HG03442 (cell line): ENCODE measurements around the gene PSME2.

Source experiments
- ATAC-seq: cut with Tn5 transposase; IDR thresholded peaks from one replicate; pipeline ENCODE4 v1.9.1; 2021; ENCODE audit warnings: mild to moderate bottlenecking, moderate library complexity; ENCODE audit not compliant: unreplicated experiment

The PSME2 gene, protein sequence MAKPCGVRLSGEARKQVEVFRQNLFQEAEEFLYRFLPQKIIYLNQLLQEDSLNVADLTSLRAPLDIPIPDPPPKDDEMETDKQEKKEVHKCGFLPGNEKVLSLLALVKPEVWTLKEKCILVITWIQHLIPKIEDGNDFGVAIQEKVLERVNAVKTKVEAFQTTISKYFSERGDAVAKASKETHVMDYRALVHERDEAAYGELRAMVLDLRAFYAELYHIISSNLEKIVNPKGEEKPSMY

DNA sequence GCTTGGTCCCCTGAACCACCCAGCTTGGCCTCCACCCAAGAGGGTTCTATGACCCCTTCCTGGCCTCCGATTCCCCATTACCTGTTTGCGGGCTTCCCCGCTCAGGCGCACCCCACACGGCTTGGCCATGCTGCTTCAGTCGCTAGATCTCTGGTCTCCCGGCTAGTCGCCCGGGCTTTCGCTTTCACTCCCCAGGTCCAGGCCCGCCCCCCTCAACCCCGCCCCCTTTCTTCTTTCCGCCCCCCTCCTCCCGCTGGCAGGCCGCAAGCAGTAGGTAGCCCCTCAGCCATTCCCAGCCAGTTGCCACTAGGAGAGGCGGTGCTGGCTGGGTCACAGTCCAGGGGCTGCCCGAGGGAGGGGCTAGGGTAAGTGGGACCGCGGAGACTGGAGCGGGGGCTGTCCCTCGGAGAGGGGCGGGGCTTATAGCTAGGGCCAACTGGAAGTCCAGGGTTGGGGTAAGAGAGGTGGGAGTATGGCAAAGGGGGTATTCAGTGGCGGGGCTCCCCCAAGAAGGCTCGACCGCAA lies at the start of gene PSME2:
PSME2 (minus strand) TSS at position 158 of the 525 bp plus-strand sequence; CDS start at position 129, 29 bp downstream.
- ATAC-seq = peak; percentile 58

DNA sequence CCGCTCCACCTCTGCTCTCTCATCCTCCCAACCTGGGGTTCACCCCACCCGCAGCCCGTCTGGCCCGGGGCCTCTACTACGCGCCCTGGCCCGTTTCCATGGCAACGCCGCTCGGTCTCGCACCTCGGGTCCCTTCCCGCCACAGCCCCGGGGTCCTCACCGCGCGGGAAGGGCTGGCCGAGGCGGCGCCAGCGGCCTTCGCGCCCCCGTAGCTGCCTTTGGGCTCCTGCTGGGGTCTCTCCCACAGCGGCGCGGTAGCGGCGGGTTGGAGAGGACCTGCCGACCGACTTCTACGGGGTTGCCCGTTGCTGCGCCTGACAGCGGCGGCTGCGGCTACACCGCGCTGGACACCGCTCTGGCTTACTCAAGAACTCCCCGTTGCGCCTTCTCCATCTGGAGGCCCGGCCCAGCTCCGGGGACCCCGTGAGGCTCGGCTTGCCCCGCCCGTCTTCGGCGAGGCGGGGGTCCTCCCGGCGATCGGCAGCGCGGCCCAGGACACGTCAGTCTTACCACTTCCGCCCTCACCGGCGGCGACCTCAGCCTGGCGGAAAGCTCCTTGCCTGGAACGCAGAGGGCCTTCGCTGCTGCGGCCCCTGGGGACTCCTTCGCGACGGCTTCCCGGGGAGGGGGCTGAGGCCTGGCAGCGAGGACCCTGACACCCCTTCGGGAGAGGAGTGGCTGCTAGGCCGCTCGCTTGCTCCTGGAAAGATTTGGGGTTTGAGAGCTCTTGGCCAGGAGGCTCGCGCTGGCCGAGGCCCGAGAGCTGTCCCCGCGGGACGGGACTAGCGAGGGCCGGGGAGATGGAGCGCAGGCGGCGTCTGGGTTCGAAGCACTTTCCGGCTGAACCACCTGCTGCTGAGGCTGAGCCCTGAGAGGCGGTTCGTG lies 49.0 kb upstream of the PSME2 start, which contains the start of gene TM9SF1:
TM9SF1 (minus strand) TSS at position 256 of the 885 bp plus-strand sequence. CDS start 422 bp downstream, outside the sequence.
- peak; percentile 86 for ATAC-seq

DNA sequence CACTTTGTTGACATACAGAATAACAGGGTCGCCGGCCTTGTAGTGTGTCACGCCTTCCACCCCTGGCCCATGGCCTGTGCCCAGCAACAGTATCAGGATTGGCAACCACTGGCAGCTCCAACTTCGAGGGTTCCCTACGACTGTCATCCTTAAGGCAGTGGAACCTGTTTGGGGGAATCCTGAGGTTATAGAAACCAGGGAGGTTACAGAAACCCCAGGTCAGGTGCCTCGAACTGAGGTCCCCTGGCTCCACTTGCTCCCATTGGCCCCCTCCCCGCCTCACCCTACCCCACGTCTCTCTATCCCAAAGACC lies 48.4 kb upstream of the PSME2 start:
- ATAC-seq = no peak

DNA sequence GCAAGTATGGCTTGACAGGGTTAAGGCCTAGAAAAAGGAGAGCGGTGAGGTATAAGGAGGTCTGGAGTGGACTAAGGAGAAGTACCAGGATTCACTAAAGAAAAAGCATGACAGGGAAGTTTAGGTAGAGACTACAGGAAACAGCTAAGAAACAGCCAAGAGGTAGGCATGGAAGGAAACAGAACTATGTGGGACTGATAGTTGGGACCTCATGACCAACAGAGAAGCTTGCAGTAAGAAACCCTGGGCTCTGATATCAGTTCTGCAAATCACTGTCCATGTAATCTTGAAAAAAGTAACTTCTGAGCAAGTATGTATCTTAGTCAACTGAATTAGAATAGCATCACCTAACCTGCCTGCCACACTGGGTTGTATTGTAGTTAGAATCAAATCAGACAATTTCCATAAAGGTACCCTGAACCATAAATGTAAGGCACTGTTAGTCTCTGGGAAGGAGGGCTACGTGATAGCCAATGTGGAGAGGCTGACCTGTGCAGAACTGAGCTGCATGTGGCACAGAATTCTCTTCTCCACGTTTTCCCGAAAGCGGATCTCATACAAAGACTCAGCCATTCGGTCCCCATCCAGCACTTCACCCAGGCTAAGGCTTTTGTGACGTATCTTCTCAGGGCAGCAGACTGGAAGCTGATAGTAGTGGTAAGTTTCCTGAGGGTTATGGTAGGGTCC lies 47.9 kb upstream of the PSME2 start:
- ATAC-seq = no peak

DNA sequence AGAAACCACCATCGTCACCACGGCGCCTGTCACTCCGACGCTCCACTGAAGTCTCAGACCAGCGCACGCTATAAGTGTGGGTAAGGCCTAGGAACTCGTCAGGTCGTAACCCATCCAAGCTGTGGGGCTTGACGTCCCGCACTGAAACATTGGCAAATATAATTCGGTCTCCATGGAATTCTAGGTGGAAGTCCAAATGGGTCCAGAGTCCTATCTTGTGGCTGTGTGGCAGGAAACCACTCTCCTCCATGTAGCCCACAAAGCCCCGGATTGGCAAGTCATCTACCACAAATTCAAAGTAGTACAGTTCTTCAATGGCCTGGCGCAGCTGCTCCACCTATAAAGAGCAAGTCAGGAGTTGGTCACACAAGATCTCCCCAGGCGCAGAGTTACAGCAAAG lies 46.5 kb upstream of the PSME2 start:
- ATAC-seq = no peak

DNA sequence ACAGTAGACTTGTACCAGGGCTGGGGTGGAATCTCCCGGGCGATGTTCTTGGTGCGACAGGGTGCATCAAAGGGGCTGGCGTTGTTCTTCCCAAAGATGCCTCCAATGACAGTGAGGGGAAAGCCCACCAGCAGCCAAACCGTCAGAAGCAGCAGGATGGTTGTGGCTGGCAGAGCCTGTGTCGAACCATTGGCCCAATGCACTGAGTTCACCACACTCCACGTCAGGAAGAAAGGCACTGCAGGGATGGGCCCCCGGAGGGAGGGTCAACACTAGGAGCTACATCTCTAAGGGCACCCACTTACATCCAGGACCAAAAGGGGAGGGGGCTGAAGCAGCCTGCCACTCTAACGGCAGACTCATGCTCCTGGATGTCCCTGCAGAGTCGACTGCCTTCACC lies 44.0 kb upstream of the PSME2 start:
- no peak for ATAC-seq

- no peak for ATAC-seq
These were observed 43.0 kb upstream of the PSME2 start for GRCh38 chr14:24189460-24189859.

GRCh38 chr14:24189059-24189375 lies 42.6 kb upstream of the PSME2 start:
- ATAC-seq = no peak

GRCh38 chr14:24188251-24189058 lies 42.0 kb upstream of the PSME2 start, which contains the start of gene IPO4:
TSS of gene IPO4 (minus strand) at chr14:24188816. CDS start at chr14:24188787, 29 bp downstream.
- peak; percentile 94 for ATAC-seq

DNA sequence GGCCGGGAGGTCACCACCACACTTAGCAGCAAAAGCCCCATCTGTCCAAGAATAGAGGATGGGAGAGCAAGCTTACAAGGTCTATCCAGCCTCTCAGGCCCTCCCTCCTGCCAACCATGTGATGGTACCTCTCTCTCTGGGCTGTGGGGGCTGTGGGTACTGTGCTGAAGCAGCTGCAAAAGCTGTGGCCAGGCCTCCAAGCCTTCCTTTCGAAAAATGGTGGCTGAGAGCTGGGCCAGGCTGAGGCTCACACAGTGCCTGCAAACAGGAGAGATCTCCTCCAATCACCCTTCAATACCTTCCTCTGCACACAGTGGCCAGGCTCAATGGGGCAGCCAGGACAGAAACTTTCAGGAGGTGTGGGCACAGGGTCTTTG lies 41.1 kb upstream of the PSME2 start:
- ATAC-seq = no peak

DNA sequence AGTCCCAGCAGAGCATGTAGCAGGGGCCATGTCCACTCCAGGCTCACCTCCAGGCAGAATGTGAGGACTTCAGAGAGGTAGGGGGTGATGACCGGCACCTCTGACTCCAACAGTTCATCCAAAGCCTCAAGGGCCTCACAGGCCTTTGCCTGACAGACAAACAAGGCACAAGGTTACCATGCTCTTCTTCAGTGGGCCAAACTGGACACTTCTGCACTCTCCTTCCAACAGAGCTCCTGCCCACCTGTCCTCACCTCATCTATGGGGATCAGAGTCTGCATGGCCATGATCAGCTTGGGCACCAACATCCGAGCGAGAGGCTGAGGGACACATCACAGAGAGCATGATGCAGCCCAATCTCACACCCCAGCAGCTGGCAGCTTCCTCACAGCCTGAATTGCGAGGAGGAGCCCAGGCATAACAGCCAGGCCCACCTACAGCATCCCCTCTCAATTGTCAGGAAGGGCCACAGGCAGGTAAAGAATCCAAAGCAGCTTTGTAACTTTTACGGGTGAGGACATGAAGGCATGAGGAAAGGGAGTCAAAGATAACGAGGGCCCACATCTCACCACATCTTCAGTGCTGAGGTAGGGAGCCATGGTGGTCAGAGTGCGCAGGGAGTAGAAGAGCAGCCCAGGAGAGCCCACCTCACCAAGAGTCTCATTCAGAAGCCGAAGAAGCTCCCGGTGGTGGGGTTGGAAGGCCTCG lies 40.6 kb upstream of the PSME2 start:
- ATAC-seq = no peak

DNA sequence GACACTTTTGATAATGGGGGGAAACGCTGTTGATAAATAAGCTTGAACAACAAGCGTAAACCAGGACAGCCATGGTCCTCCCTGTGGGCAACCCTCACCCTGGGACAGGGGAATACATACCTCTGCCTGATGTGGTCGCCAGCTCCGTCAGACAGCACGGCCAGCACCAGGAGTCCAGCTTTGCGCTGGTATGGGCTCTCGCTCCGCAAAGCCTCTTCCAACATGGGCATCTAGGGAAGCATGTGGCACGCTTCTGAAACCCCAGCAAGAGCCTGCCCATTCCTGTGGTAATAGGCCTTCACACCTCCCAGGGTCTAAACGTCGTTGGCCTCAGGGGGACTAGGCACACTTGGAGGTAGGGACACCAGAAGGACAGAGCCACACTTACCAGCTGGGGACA lies 39.3 kb upstream of the PSME2 start:
- no peak for ATAC-seq

DNA sequence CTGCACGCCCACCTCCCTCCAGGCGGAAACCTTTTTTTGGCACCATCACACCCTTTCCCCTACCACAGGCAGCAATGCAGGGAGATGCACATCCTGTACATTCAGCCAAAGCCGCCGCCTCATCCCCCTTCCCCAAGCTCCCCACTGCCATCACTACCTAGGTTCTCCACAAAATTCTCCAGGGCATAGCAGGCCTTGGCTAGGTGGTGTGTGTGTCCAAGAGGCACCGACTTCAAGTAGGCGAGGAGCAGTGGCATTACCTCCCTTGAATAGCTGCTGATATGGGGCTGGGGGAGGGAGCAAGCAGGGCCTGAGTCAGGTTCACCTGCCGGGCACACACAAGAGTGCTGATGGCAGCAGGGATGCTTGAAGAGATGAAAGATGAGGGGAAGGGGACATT lies 38.6 kb upstream of the PSME2 start:
- ATAC-seq = no peak

DNA sequence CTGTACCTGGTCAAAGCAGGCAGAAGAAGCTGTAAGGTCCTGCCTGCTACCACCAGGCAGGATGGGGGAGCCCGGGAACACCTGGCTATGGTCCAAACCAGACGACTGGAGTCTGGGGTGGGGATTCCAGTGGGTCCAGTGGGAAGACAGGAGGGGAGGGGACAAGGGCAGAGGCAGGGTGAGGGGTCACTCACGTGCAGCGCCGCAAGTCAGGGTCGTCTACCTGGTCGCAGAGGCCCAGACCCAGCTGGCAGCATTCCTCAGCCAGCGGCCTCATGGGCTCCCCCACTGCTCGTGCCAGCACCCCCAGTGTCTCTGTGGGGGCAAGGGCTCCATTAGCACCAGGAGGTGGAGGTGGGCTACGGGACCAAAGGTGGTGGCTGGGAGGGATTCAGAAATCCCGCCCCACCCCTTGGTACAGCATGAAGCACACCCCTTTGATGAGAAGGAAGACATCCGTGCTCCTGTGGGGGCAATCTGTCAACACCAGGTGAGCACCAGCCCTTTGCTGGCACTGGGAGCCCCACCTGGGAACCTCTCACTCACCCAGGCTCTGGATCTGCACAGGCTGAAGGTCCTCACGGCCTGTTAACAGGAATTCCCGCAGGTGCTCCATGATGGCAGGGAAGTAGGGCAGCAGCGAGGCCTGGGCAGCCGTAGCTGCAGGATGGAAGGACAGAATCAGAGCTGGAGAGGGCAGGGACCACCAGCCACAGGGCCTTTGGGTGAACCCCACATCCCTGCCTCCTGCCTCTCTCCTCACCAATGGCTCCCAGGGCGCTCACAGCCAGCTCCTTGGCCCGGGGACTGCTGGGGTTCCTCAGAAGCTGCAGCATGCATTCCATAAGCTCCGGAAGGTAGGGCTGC lies 37.9 kb upstream of the PSME2 start:
- no peak for ATAC-seq

DNA sequence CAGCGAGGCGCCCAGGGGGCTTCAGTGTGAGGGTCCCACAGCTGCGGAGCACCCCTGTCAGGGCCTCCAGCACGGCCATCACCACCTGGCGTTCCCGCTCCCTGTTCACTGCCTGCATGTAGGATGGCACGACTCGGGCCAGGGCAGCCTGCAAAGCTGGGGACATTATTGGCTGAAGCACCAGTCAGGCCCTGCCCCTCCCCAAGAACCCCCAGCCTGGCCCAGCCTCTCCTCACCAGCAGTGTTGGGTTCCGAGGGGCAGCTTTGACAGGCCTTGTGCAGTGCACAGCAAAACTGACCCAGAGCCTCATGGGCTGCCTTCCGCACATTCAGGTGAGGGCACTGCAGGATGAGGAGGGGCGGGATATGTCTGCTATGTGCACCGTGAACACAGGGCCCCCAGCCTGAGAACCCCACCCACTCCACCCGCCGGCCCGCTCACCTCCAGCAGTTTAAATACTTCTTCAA lies 36.6 kb upstream of the PSME2 start:
- ATAC-seq = no peak

DNA sequence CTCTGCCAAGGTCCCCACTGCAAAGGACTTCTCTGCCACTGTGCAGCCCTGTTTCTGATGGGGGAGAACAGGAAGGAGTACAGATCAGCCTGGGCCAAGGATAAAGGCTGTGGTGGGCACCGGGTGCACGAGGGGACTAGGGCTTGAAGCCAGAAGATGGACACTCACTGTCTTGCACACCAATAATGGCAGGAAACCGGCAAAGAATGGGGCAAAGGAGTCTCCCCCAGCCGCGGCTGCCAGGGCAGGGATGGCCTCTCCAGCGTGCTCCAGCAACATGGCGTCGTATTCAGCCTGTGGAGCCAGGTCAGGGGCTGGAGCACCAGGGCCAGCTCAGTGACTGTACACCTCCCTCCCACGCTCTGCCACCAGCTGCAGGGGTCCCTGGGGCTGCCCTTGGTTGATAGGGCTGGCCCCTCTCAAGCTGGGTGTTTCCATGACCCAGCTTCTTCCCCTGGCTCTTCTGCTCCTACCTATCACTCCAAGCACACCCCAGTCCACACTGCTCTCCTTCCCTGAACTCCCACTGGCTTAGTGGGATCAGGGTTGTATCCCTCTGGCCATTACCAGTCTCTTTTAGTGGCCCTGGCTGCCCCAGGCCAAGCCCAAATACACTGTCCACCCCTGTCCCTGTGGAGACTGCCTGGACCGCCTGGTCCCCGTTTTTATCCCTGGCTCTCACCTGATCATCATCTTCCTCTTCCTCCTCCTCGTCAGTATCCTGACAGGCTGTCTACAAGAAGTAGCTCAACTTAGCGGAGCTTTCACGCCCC lies 35.9 kb upstream of the PSME2 start:
- ATAC-seq = no peak

DNA sequence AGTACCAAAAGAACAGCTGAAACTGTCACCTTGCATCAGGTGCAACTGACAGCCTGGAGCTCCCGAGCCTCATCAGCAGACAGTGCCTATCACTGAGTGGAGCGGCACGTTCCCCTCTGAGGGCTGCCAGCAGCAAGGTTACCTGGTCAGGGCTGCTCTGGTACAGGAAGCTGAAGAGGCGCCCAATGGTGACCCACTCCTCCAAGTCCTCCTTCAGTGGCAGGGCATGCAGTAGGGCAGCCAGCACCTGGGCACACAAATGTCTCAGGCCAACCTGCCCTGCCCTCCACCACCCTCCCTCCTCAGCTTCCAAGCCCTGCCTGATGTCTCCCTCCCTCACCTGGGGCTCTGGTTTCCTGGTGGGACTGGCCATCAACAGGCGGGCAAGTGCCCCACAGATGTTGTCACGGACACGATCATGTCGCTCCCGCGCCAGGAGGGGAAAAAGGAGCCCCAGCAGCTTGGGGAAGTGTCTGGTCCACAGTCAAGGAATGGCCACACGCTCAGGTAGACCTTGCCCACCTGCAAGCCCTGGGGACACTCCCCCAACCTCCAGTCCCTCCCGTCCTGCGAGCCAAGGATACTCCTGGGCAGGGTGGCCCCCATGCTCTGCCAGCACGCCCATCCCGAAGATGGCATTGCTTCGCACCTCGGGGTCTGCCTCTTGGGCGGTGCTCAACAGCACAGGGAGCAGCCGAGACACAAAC lies 35.1 kb upstream of the PSME2 start:
- ATAC-seq = no peak
